HG02840 (cell line): ENCODE measurements around the gene MIEF1.
A peak's percentile ranks its signal among the peaks of the same experiment; 100 is the strongest.
"Not testable (repeated sequence)": the region's sequence is repeated elsewhere in the genome, so short reads cannot be mapped to it uniquely, and the experiment has no call there.

ENCODE experiments used
- ATAC-seq: cut with Tn5 transposase; IDR thresholded peaks from one replicate; pipeline ENCODE4 v1.9.1; 2021; ENCODE audit warnings: mild to moderate bottlenecking, moderate library complexity, moderate number of reproducible peaks; ENCODE audit not compliant: unreplicated experiment, low FRiP score

Gene MIEF1

DNA sequence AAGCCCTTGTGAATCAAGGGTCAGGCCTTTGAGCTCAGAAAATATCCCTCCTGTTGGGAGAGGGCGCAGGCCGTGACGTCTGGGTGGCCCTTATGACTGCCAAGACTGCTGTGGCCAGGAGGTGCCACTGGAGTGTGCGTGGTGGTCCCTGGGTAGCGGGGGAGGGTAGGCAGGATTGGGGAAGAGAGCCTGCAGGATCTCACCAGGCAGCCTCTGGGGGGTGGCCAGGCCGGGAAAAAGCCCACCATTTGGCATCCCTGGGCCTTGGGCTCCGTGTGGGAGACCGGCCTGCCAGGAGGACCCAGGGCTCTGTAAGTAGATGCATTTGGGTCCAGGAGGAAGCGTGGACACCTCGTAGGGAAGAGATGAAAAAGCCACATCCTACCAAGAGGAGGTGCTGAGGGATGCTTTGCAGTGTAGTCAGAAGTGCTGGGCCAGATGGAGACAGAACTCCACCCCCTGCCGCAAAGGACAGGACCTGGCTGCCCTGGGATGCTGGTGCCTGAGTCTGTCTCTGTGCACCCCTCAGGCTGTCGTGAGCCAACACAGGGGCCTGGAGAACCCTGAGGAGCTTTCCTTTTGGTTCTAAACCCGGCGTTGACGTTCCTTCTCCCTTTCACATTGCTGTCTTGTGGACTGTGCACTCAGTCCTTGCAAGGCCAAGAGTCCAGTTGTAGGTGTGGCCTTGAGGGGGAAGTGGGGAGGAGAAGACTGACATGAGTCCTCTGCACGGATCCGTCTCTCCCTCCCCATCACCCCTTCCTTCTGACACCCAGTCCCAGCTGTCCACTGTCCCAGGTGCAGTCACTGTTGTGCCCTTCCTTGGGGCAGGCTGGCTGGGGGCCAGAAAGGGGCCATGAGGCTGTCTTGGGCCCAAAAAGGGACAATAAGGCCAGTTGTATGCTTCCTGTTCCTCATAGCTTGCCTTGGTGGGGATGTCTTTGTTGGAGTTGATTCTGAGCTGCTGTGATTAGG is 12.7 kb upstream of the MIEF1 start:
- ATAC-seq = no peak

DNA sequence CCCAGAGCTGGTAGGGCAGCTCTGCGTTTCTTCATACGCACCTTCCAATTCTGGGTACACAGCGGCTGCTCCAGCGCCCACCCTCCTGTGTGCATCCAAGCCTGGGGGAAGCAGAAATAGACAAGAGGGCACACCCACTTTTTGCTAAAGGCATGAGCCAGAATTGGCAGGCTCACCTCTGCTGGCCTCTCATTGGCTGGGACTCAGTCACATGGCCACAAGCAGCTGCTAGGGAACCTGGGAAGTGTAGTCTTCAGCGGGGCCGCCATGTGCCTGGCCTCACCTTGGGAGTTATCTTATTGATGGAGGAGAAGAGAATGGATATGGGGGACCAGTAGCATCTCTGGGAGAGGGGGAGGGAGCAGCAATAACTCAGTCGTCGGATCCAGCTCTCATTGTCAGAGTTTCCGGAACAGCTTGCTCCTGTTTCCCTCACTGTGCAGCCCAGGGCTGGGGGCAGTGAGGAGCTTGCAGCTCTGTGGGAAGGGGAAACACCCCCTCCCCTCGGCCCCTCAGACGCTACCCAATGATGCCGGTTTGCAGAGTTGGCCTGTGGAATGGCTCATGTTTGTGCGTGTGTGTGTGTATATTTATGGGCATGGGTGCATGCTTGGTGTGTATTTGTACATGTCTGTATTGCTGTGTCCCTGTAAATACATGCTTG is 11.8 kb upstream of the MIEF1 start:
- peak; percentile 64 for ATAC-seq

DNA sequence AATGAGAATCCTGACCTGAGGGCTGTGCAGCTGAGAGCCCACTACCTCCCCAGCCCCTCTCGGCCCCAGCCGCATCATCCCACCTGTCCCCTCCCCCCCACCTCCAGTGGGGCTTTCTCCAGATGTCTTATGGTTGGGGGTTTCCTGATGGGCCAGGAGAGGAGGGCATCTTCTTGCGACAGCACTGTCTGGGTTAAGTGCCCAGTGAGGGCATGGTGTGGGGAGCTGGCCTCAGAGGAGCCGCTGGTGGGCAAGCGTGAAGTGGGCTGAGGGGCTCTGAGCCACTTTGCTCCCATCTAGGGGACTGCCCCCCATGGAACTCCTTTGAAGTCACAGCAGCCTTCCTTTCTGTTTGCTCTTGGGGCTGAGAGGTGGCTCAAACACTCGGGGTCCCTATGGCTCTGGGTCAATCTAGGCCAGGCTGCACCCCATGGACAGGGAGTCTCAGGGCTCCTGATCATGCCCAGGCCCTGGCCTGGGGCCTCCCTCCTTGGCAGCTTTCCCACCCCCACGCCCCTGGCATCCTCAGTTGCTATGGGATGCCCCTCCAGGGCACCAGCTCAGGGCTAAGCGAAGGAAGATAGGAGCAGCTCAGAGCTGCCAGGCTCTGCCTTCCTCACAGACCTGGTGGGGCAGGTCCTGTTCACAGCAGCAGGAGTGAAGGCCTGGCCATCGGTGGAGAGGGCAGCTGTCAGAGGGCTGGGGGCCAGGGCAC is 11.0 kb upstream of the MIEF1 start:
- no peak for ATAC-seq

GRCh38 chr22:39491696-39492095 is 10.4 kb upstream of the MIEF1 start:
- no peak for ATAC-seq

GRCh38 chr22:39492186-39492585 is 9.9 kb upstream of the MIEF1 start:
- ATAC-seq = no peak

- ATAC-seq = no peak
Measured at GRCh38 chr22:39493759-39494158, 8.3 kb upstream of the MIEF1 start.

DNA sequence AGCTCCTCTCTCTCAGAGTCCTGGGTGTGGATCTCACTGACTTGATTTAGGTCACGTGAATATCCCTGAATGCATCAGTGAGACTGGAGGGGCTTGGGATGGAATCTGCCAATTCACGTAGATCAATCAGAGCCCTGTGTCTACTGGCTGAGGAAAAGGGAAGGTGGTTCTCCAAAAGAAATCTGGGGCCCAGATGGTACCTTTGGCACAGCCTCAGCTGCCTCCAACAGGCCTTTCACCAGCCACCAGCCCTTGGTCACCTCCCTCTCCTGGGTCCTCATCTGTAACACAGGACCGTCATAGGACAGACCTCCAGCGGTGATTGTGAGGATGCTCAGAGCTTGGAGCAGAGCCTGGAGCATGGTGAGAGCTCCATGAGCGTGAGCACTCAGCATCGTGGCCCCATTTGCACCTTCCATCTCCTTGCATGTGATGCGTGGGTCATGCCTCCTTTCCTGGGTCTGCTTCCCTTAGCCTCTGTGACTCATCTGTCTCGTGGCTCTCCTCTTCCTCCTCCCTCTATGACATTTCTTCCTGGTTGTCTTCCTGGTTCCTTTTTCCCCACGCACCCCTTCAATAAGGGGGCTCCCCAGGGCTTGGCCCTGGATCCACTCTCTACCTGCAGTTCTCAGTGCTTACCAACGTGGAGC is 7.5 kb upstream of the MIEF1 start:
- no peak for ATAC-seq

DNA sequence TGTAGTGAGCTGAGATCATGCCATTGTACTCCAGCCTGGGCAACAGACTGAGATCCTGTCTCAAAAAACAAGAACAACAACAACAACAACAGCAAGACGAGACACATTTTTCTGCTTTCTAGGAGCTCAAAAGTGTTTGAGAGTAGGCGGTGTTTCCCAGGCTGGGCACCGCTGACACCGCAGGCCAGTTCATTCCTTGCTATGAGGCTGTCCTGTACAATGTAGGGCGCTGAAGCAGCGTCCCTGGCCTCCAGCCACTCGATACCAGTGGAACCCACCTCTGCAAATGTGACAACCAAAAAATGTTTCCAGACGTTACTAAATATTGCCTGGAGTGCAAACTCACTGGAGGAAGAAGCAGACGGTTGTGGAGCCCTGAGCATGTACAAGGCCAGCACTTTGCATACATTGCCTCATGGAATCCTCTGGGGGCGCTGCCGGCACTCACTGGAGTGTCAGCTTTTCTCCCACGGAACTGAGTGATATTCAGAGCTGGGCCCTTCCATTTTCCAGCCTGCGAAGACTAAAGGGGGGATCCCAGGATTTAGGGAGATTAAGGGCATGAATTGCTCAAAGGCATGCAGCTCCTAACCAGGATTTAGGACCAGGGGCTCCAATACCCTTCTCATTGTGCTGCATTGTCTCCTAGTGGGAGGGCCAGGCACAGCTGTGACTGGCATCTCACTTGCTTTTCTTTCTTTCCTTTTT is 5.8 kb upstream of the MIEF1 start:
- ATAC-seq = no peak

DNA sequence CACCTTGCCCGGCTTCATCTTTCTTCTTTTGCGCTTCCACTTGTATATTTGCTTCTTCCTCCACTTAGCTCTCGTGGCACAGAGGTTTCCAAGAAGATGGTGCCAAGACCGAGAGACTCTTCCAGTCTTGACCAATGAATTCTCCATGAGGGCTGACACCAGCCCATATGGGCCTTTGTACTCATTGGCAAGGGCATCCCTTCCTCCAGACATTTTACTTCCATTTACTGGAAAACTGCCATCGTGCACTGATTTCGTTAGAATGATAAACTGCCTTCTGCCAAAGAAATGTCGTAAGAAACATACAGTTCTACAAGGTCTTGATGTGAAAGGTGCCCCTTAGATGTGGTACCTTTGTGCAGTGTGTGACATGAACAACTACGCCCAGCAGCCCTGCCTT is 4.7 kb upstream of the MIEF1 start:
- ATAC-seq = no peak

DNA sequence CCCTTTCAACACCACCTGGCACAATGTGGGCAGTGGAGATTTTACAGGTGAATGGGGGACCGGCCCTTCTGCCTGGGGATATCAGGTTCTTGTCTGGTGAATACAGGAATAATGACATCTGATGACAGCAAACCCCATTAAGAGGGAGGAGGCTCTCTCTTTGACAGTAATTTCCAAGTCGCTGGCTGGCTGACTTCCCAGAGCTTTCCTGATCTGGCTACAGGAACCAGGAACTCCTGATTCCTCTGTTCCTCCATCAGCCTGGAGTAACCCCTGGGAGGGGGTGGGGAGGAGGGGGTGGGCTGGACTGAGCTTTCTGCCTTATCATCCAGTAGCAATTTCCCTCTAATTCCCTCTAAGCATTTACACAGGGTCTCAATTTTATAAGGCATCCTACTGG is 3.7 kb upstream of the MIEF1 start:
- no peak for ATAC-seq

DNA sequence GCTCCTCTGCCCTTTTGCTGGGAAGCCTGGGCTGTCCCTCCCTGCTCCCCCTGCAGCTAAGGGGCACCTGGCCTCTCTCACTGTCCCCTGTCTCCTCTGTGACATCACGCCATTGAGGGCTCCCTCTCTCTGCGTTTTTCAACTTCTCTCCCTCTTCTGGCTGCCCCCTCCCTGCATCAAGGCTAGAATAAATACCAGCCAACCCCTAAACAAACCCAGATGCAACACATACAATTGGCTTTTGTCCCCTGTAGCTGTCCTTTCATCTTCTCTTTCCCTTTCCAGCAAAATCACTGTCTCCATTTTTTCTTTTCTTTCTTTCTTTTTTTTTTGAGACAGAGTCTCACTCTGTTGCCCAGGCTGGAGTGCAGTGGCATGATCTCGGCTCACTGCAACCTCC is 3.3 kb upstream of the MIEF1 start:
- no peak for ATAC-seq

GRCh38 chr22:39500101-39500500 is 2.0 kb upstream of the MIEF1 start:
- ATAC-seq = no peak

GRCh38 chr22:39501644-39502108 is 414 bp upstream of the MIEF1 start:
- peak; percentile 19 for ATAC-seq

DNA sequence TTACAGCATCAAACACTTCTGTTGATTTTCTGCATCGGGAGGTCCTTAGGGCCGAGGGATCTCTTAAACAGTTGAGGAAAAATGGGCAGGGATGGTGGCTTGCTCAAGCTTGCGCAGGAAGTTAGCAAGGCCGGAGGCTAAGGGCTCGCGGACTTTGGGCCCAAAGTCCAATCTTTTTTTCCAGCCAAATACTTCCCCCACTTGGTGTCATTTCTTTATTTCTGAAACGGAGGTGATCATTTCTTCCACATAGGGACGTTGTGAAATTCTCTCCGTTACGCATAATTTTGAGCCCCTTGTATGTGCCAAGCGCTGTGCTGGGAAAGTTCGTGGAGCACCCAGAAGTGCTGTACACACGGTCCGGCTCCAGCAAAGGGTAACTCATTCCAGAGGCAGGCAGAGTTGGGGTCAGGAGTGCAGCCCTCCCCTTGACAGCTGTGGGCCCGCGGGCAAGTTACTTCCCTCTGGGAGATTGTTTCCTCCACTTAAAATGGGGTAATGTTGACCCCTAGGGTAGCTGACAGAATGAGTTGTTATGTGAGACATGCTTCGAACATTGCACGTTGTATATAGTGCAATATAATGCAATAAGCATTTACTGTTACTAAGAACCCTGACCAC is 809 bp downstream of the MIEF1 start:
- ATAC-seq = no peak

DNA sequence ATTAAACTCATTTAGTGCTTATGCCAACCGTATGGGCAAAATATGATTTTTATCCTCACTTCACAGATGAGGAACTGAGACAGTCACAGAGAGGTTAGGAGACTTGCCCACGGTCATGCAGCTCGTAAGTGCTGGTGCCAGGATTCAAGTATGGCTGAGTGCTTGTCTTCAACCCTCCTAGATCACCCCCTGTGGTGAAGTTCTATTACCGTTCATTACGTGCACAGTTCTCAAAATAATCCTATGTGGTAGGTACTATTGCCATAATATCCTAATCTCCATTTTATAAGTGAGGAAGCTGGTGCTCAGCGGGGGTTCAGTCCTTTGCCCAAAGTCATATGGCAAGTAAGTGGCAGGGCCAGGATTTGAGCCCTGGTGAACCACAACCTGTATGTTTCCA is 1.5 kb downstream of the MIEF1 start:
- no peak for ATAC-seq

GRCh38 chr22:39504071-39504470 is 2.0 kb downstream of the MIEF1 start:
- ATAC-seq = no peak

DNA sequence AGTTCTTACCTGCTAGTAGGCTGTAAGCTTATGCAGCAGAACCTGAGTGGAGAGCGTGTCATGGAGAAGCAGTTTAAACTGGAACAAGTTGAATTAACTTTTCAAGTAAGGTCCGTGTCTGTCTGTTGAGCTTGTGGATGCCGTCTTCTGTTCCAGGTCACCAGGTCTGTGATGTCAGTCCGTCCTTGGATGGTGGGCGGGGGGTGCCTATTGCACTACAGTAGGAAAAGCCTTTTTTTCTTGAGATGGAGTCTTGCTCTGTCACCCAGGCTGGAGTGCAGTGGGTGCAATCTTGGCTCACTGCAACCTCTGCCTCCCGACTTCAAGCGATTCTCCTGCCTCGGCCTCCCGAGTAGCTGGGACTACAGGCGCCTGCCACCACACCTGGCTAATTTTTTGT is 4.9 kb downstream of the MIEF1 start:
- not testable (repeated sequence) for ATAC-seq

- ATAC-seq = no peak
Measured at GRCh38 chr22:39508393-39508792, 6.3 kb downstream of the MIEF1 start.

- no peak for ATAC-seq
Measured at GRCh38 chr22:39510529-39511149, 8.5 kb downstream of the MIEF1 start.
